NCI-H146 treated with DMSO at 0.1 percent for 48 hours (cell line): ENCODE measurements around the gene LHX4.
A peak's percentile ranks its signal among the peaks of the same experiment; 100 is the strongest.

Source experiments
- DNase-seq: peaks from one replicate; lab custom pipeline; 2025; ENCODE audit not compliant: unreplicated experiment; lab: John Stamatoyannopoulos, UW

The LHX4 gene

GRCh38 chr1:180224902-180225301 is 5.2 kb upstream of the LHX4 start:
- no peak for DNase-seq

DNA sequence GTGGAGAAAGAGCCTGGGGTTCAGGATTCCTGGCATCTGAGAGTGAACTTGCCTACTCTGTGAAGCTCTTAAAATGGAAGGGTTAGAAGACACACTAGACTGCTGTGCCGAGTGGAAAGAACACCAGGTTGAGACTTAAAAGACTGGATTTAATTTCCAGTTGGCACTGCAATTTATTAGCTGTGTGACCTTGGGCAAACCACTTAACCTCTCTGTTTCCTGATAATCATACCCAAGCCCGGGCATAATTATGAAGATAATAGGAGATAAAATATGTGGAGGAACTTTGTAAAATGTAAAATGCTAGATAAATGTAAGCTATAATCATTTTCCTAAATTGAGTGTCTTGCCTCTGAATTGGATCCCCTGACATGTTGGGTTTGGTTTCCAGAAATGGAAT is 4.7 kb upstream of the LHX4 start:
- no peak for DNase-seq

GRCh38 chr1:180227861-180228647 is 2.0 kb upstream of the LHX4 start:
- no peak for DNase-seq

- DNase-seq, result peak; percentile 9
Measured at GRCh38 chr1:180228648-180229482, 1.2 kb upstream of the LHX4 start.

DNA sequence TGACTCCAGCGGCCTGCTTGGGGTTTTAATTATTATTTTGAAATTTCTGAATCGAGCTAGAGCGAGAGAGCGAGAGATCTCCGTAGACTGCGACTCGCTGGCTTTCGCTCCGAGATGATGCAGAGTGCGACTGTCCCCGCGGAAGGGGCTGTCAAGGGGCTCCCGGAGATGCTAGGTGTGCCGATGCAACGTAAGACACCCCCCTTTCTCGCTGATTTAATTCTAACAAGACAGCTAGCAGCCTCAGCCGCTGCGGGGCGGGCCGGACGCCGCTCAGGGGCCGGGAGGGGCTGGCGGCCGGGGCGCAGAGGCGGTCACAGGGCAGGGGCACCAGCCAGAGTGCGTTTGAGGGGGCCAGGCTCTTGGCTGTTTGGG is 339 bp downstream of the LHX4 start:
- no peak for DNase-seq

GRCh38 chr1:180230791-180231505 is 884 bp downstream of the LHX4 start:
- no peak for DNase-seq

DNA sequence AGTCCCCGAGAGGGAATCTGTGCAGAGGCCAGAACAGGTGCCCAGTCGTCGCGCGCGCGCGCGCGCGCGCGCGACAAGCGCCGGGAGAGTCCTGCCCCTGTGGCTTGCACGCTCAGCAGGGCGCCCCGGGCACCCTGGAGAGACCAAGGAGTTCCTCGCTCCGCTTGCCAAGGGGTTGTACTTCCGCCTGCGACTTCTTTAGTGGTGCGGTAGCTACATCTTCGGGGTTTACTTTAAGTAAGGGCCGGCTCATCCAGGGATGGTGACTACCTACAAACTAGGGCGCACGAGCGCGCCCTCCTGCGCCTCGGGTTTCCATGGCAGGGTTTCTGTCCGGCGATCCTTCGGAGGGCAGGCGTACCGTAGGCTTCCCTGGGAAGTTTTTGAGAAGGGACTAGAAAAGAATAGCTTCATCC is 1.4 kb downstream of the LHX4 start:
- DNase-seq, result peak; percentile 21

GRCh38 chr1:180231936-180232335 is 1.9 kb downstream of the LHX4 start:
- DNase-seq, result no peak

DNA sequence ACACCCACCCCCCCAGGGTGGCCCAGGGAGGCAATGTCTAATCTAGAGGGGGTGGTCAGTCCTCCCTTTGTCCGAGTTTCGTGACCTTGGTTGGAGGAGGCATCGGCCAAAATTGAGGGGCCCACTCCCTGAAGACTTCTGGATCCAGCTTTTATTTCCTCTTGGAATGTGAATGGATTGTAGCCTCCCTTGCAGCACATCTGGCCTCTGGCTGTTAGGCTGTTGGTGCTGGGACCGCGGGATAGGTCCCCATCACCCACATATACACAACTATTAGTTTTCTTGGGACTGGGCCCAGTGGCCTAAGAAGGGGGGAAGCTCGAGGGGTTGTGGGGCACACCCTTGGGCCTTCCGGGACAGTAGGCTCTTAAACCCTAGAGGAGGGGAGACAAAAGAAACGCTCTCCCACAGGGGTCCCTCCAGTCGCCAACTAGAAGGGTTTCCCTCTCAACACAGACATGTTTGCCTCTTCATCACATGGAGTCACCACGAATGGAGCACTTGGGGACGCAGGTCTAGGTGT is 2.5 kb downstream of the LHX4 start:
- DNase-seq, result no peak

- DNase-seq, result no peak
Measured at GRCh38 chr1:180233191-180234011, 3.3 kb downstream of the LHX4 start.

- no peak for DNase-seq
Measured at GRCh38 chr1:180234369-180235076, 4.5 kb downstream of the LHX4 start.

GRCh38 chr1:180235077-180235501 is 5.0 kb downstream of the LHX4 start:
- no peak for DNase-seq

DNA sequence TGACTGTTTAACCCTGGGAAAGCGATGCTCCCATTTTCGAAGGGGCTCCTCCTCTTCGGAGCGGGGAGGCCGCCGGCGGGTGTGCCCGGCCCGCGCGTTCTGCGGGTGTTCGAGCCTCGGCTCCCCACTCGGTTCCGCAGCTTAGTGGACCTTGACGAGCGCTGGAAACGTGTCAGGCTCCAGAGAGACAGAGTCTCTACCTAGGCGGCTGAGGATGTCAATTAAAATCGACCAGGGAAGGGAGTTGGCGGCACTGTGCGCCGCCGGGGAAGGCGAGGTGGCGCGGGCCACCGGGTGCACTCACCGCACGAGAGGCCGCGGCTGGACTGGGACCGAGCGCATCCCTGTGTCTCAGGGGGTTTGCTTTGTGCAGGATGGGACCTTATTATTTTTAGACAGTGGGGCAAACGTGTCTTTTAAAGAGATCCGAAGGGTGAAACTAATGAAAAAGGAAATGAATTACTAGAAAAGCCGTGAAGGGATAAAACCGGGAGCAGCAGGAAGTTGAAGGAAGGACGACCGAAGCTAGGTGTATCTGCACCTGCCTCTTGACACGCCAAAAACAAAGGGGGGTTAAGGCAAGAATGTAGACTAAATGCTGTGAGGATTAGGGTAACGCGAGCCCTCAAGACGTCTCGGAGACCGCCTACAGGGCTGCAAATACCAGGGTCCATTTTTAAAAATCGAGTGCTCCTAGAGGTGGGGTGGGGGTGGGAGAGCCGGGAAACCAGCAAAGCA is 5.6 kb downstream of the LHX4 start:
- DNase-seq, result no peak

DNA sequence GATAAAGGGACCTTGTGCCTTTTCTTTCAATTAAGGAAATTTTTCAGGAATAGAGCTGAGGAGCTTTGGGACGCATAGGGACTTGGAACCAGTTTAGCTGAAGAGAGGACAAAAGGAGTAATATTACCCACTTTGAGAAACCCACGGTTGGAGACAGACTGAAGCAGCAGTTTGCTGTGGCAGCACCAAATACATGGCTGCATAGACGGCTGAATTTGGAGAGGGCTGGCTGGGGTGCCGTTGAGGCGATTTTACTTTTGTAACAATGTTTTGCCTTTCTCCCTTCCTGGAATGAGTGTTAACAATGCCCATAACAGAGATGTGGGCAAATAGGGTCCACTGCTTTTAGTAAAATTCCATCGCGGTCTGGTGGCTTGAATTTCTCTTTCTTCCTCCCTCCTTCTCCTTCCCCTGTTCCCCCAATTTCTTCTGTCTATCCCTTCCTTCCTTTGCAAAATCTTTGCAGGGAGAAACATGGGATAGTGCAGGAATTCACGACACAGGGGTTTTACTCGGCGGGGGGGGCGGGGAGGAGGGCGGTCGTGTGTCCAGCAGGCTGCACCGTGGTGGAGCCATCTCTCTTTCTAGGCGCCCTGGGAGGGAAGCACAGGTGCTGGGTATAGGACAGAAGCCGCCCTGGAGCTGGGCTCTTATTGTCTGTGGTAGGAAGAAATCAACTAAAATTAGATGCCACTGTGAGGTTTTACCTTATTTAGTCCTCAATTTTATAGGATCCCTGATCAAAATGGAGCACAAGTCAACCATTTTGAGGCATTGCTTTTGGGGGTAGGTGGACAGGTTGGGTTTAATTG is 6.8 kb downstream of the LHX4 start:
- no peak for DNase-seq

- DNase-seq, result peak; percentile 93
Measured at GRCh38 chr1:180237869-180238476, 7.9 kb downstream of the LHX4 start.

DNA sequence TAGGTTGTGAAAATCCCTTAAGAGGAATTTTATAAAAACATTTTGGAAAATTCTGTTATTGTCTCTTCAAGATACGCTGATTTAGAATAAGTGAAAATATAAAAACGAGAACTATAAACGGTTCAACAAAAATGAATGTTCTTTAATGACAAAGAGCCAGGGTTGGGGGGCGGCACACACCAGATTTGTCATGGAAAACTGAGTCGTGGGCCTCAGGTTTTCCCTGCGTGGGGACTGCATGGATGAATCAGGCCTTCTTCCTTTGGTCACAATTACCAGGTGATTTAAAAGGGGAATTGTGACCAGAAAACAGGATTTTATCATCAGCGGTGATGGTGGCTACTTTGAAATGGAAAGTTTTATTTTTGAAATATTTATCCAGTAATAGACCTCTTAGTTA is 8.6 kb downstream of the LHX4 start:
- no peak for DNase-seq

DNA sequence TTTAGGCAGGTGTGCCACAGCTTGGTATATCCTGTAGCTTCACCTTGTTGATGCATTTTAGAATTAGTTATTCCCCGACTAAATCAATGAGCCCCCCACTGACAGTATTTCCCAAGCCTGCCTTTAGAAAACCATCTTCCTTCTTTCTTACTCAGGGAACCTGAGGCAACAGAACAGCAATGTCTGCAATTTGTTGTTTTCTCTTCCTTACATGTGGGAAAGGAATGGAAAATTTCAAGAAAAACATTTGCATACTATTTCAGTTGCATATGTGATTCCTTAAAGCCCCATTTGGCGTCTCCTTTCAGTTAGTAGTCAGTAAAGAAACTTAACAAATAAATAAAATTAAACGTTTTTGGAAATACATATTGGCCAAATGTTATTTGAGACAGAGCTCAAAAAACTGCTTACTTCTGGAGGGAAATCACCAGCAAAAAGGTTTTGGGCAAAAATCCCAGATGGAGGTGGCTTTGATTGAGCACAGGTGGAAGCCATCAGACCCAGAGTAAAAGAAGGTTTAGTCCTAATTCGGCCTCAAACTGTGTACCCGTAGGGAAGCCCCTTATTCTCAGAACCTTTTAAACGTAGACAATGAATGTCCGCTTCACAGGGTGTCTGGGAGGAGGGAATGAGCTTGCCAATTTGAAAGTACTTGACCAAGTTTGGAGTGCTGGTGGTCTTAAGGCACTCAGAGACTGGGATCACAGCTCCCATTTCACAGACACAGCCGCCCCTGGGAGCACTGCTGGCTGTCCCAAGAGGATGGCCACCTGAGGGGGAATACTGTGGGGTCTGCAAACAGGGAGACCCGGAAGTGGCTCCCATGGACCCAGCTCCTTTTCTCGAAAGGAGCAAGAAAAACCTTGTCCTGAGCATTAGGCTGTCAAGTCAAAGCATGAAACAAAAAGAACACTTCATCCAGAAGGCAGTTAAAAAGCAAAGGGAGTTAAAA is 9.4 kb downstream of the LHX4 start:
- DNase-seq, result no peak
